HG03354 (cell line): ENCODE results near the gene TDRD10.
"Not testable (repeated sequence)": the region's sequence is repeated elsewhere in the genome, so short reads cannot be mapped to it uniquely, and the experiment has no call there.

Source experiments
- ATAC-seq: cut with Tn5 transposase; IDR thresholded peaks from one replicate; pipeline ENCODE4 v1.9.1; 2021; ENCODE audit warnings: mild to moderate bottlenecking; ENCODE audit not compliant: unreplicated experiment, poor library complexity, severe bottlenecking

The TDRD10 gene

DNA sequence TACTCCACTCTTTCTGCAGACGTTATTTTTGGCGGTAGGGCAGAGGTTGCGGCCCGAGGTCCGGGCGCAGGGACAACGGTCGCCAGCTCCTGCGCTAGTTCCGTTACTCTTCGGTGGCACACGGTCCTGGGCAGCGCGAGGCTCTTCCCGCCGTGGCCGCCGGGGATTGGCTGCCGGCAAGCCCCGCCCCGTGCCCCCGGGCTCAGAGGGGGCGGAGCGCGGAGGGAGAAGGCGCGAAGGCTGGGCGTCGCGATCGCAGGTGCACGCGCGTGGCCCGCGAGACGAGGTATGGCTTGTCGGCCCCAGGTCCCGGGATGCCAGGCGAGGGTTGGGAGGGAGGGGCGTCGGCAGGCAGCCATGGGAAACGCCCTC is 711 bp downstream of the TDRD10 start:
- no peak for ATAC-seq

DNA sequence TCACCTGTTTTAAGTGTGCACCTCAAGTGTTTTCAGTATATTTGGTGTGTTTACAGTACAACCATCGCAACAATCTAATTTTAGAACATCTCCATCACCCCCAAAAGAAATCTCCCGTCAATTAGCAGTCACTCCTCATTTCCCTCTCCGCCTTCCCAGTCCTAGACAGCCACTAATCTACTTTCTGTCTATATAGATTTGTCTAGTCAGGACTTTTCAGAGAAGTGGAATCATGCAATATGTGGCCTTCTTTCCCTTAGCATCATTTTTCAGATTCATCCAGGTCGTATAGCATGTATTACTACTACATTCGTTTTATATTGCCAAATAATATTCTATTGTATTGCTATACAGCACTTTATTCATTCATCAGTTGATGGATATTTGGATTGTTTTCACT is 1.9 kb downstream of the TDRD10 start:
- ATAC-seq: no peak

DNA sequence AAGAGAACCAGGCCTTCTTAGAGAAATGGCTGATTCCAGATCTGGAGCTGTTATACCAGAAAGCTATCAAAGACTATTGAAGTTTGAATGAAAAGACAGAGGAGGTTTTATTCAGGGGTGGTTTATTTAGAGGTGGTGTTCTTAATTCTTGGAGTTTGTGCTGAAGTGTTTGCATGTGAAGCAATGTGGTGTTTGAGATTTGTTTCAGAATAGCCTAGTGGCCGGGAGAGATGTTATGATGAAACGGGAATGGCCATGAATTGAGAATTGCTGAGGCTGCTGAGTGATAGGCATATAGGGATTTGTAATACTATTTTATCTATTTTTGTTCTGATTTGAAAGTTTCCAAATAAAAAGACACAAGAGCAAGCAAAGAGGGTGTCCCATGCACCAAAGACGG is 10.7 kb downstream of the TDRD10 start:
- ATAC-seq: no peak

DNA sequence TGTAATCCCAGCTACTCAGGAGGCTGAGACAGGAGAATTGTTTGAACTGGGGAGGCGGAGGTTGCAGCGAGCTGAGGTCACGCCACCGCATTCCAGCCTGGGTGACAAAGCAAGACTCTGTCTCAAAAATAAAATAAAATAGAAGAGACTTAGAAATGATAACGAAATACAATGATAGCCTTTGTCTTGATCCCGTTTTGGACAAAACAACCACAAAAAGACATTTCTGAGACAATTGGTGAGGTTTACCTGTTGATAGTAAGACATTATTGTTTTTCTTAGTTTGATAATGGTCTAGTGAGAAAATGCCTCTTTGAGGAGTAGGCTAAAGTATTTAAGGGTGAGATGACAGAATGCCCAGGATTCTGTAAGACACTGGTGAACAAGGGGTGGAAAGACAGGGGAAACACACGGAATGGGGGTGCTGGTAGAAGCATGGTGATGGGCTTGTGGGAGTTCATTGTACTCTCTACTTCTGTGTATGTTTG is 12.1 kb downstream of the TDRD10 start:
- no peak for ATAC-seq

DNA sequence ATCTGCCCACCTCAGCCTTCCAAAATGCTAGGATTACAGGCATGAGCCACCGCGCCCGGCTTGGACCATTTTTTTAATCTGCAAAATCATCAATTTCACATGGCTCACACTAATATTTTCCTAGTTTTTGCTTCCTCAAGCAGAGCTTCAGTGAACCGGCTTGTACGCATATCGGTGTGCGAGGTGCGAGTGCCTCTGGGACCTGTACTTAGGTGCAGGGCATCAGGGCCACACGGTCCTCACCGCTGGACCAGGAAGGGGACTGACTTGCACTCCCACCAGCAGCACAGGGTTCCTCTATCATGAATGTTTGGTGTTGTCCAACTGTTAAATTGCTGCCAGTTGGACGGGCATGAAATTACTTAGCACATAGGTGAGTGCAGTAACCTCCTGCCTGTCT is 15.6 kb downstream of the TDRD10 start:
- no peak for ATAC-seq

DNA sequence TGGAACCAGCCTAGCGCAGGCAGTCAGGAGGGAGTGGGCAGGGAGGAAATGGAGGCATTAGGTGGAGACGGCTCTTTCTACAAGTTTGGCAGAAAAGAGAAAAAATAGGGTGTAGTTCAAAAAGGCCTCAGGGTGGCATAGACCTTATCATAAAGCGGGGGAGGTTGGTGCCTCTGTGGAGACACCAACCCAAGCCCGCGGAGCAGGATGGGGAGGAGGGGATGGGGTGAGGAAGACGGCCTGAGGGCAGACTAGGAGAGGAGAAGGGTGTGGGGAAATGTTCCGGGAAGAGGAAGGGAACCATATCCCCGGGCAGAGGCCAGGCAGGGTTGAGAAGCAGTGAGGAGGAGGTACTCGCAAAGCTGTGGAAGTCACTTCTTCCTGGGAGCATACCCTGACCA is 17.6 kb downstream of the TDRD10 start:
- no peak for ATAC-seq

DNA sequence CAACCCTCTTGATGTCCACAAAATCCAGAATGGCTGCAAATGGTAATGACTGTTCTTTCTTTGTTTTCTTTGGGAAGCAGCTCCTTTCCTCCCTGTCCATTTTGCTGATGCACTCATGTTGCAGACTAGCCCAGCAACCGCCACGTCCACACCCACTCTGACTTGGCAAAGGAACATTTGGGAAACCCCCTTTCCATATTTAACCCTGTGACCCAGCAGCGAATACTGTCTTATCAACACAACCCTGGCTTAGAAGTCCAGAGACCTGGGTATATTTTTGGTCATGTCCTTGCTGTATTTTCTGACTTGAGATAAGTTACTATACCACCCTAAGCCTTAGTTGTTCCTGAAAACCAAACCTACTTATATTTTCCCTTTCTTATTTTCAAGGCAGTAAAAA is 18.3 kb downstream of the TDRD10 start:
- no peak for ATAC-seq

DNA sequence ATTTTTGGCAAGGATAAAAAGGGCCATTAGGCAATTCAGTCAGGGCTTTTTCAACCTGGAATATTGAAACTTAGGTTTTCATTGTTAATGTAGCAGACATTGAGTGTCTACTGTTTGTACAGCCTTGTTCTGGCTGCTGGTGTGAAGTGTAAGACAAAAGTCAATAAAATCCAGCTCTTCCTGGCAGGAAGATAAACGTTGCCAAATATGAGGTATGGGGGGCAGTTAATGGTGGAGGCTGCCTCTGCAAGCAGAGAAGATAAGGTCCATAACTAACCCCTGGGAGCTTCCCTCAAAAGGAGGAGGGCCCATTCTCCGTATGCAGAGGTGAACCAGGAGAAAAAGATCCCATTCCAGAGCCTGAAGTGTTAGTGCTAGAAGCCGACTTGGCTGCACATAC is 19.7 kb downstream of the TDRD10 start:
- ATAC-seq: no peak

DNA sequence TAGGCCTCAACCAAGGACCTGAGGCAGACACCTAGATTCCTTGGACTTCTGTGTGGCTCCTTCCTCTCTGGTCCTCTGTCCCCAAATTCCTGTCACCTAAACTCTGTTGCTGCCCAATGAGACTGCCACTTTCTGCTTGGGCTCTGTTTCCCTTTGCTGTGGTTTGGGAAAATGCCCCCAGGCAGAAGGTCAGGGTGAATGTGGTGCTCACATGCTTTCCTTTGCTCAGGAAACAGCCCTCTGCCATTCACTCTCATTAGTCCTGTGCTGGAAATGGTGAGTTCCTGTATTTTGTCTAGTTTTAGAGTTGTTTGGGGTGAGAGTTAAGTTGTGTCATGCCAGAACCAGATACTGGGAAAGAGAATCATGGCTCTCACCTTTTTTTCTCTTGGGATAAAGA is 22.9 kb downstream of the TDRD10 start:
- no peak for ATAC-seq

DNA sequence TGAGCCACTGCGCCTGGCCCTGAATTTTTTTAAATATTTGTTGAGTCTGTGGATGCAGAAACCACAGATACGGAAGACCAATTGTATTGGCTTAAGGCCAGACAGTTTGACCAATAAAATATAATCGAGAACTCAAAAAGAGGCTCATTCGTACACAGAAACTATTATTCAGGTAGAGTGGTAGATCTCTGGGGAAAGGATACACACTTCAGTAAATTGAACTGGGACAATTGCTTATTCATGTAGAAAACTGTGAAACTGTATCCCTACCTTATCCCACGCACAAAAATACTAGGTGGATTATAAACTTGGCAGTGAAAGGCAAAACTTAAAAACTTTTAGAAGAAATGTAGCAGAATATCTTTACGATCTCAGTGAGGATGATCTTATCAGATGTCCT is 25.2 kb downstream of the TDRD10 start:
- ATAC-seq: no peak

DNA sequence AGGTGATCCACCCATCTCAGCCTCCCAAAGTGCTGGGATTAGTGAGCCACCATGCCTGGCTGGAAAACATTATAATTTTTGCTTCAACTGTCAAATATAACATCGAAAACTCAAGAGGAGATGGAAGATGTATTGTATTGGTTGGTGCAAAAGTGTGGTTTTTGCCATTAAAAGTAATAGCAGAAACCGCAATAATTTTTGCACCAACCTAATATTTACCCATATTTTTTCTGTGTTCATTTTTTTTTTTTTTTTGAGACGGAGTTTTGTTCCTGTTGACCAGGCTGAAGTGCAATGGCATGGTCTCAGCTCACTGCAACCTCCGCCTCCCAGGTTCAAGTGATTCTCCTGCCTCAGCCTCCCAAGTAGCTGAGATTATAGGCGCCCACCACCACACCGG is 27.3 kb downstream of the TDRD10 start:
- no peak for ATAC-seq

DNA sequence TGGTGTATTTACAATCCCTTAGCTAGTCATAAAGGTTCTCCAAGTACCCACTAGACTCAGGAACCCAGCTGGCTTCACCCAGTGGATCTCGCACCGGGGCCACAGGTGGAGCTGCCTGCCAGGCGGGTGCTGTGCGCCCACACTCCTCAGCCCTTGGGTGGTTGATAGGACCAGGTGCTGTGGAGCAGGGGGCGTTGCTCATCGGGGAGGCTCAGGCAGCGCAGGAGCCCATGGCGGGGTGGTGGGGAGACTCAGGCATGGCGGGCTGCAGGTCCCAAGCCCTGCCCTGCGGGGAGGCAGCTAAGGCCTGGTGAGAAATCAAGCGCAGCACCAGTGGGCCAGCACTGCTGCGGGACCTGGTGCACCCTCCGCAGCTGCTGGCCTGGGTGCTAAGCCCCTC is 29.9 kb downstream of the TDRD10 start:
- ATAC-seq: not testable (repeated sequence)

DNA sequence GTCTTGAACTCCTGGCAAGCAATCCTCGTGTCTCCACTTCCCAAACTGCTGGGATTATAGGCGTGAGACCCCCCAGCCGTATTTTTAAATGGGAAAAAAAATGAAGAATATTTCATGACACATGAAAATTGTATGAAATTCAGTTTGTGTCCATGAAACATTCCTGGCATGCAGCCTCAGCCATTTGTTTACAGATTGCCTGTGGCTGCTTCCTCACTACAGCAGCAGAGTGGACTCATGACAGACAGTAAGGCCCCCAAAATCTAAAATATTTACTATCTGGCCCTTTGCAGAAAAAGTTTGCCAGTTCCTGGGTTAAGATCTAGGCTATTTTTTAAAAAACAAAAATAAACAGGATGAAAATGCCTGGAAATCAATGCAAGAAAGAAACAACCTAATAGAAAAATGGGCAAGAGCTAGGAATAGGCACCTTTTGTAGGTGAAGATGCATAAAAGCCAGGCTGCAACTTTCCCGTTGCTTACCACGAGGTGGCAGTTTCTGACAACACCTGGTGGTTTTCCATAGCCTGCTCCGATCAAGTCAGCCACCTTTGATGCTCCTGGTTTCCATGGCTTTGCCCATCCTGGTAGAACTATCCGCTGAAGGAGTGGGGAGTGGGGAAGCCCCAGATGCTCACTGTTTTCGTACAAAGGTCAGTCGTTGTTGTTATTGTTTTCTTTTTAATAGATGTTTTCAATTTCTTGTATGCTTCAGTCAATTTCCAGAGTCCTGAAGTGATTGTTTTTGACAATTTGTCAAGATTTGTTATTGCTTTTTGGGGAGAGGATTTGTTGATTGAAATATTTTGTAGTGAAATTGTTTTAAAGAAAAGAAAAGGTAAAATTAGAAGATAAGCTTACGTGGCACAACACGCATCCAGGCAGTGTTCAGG is 32.2 kb downstream of the TDRD10 start:
- no peak for ATAC-seq

DNA sequence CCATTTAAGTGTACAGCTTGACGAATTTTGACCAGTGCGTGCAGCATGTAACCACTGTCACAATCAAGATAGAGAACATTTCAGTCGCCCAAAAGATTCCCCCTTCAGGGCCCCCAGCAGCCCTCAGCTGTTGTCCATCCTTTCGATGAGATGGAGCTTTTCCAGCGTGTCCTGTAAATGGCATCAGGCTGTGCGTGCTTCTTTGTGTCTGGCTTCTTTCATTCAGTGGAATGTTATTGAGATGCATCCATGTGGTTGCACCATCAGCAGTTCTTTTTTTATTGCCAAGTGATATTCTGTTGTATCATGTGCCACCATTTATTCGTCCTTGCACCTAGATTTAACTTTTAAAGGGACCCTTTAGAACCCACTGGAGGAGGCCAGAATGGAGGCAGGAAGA is 34.6 kb downstream of the TDRD10 start:
- no peak for ATAC-seq

DNA sequence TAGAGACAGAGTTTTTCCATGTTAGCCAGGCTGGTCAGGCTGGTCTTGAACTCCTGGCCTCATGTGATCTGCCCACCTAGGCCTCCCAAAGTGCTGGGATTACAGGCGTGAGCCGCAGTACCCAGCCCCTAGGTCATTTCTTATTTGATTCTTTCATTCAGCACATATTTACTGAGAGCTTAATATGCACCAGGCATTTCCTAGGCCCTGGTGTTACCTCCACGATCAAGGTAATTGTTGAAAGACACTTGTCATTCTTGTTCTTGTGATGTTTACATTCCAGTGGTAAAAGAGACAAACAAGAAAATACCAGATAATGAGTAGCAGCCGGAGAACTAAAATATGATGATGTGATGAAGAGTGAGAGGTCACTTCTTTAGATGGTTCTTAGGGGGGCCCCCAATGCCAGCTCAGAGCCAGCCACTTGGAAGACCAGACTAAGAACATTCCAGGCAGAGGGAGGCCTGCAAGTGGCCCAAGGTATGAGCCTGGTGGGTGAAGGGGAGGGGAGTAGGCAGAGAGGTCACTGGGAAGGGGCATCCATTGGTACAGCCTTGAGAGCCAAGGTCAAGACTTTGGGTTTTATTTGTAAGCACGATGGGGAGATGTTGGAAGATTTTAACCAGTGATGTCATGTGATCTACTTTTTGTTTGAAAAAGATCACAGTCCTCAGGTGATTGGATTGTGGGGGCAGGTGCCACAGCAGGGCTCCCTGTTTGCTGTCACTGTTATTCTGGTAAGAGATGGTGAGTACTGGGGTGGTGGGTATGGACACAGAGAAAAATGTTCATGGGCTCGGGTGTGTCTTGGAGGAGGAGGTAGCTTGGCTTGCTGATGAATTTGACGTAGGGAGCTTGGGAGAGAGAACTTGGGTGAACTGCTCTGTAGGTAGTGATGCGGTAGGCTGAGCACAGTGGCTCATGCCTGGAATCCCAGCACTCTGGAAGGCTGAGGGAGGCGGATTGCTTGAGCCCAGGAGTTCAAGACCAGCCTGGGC is 37.8 kb downstream of the TDRD10 start:
- no peak for ATAC-seq

DNA sequence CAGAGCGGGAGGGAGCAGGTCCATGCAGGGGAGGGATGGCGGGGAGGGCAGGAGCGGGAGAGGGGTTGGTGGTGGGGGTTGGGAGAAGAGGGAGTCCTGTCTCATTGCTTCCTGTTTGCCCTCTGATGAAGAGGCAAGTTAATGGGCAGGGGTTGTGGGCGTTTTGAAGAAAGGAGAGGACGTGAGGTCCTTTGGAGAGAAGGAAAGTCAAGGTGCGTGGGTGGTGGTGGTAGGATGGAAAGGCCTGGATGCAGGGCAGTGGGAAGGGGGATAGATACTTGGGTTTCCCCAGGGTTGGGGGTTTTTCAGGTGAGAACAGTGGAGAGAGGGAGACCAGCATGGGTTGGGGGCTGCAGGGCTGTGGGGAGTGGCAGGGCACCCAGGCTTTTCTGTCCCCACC is 39.2 kb downstream of the TDRD10 start:
- ATAC-seq: no peak

DNA sequence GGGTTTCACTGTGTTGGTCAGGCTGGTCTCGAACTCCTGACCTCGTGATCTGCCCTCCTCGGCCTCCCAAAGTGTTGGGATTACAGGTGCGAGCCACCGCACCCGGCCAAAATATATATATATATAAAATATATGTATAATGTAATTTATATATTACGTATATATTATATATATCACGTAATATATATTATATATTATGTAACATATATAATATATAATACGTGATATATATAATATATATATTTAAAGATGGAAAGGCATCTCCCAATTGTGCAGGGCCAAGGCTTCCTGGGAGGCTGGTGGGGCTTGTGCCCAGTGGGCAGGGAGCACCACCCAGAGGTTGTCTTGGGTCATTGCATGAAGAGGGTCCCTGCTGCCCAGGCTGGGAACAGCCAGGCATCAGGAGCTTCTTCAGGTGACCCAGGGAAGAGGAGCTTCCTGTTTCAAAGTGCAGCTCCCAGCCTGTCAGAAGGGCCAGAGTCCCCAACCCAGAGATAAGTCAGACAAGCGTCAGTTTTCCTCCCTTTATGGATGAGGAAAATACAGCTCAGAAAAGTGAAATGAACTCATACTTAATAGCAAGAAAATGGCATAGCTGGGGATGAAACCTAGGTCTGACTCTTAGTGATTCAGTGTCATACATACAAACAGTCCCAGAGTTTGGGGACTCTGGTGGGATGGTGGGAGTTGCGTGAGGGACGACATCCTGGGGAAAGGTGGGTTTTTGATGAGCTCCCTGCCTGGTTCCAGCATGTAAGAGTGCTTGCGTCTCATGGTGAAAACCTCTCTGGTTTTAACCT is 44.4 kb downstream of the TDRD10 start:
- no peak for ATAC-seq

DNA sequence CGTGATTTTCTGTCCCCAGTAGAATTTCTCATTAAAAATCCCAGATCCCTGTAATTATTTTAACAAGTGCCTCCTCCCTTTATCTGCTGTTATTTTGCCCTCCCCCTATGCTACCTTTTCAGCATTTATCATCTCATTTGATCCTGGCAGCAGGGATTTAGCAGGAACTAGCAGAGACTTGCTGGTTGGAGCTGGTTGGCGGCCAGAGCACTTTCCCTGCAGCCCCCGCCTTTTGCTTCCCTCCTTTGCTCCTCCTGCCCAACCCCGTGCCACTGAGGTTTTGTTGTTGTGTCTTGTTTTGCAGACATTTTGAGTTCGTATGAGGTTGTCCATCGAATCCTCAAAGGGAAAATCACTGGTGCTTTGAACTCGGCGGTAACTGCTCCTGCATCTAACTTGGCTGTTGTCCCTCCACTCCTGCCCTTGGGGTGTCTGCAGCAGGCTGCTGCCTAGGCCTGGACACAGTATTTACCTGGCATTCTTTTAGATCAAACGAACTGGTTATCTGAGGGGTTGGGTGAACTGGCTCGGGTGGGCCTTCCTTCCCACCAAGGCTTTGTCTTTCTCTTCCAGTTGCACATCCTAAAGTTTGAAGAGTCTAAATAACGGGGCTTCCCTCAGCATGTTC is 45.2 kb downstream of the TDRD10 start:
- ATAC-seq: no peak

DNA sequence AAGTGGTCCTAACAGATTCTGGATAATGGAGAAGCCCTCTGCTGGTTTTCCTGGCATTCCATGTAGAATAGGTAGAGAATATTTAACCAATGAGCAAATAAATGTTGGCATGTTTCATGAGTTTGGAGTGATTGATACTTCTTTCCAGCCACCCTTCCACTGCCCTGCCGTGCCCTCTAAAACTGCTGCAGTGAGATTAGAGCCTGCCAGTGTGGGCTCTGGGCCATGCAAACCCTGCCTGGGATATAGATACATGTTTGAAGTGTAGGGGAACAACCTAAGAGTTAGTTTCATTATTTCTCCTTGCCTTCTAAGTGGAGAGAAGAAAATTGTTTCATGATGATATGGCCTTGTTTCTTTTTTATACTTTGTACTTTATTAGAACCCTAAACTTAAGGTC is 46.0 kb downstream of the TDRD10 start:
- no peak for ATAC-seq
